AG04450 (cell line): ENCODE measurements around the gene DGUOK. TPM values are rescaled to one million over a fixed set of nuclear protein-coding genes. Genes with fewer than 3 reads are reported as not detected.
"Not testable (repeated sequence)": the region's sequence is repeated elsewhere in the genome, so short reads cannot be mapped to it uniquely, and the experiment has no call there.

ENCODE experiments used
- CTCF ChIA-PET: fragments of 300-600, 350-600 bp; formaldehyde crosslinking; extraction: SDS; loops from one replicate; lab custom pipeline; 2022; ENCODE audit warnings: antibody characterized with exemption, inconsistent platforms; lab: Charles Lee
- POLR2A ChIA-PET: fragments of 350-600 bp; formaldehyde crosslinking; extraction: SDS; loops from one replicate; lab custom pipeline; 2021; ENCODE audit warnings: antibody characterized with exemption, inconsistent platforms; lab: Yijun Ruan, JAX
- DNase-seq: peaks from one replicate; pipeline ENCODE4 v3.0.0-alpha.2; 2011; ENCODE audit warnings: low read depth, low spot score
- H3K27ac ChIP-seq: one replicate; pipeline ENCODE4 v1.5.1; 2012; ENCODE audit warnings: low read depth, low read length, control low read depth
- H3K27me3 ChIP-seq: one replicate; pipeline ENCODE4 v1.6.0; 2012; ENCODE audit warnings: low read length; ENCODE audit not compliant: control insufficient read depth, insufficient read depth
- H3K4me3 ChIP-seq: 2 replicates; pipeline ENCODE4 v1.5.1; 2011; ENCODE audit warnings: mild to moderate bottlenecking, low read depth, low read length, control low read depth
- H3K9me3 ChIP-seq: 2 replicates; pipeline ENCODE4 v1.5.1; 2012; ENCODE audit warnings: low read length; ENCODE audit not compliant: control insufficient read depth, insufficient read depth
- polyA plus RNA-seq: library from polyadenylated mRNA; depleted of rRNA; stranded (reverse); fragments of >200 nt; gene quantifications from 2 replicates; pipeline ENCODE4 v1.2.3, GENCODE V29; 2011
- TF ChIP-seq, protein P1 (sequence below): IDR thresholded peaks from 2 replicates; pipeline ENCODE4 v1.5.1; 2011; ENCODE audit warnings: low read depth, low read length, control low read depth, inconsistent platforms

DGUOK gene
- polyA plus RNA-seq, 1 experiment, result 101 TPM

DNA sequence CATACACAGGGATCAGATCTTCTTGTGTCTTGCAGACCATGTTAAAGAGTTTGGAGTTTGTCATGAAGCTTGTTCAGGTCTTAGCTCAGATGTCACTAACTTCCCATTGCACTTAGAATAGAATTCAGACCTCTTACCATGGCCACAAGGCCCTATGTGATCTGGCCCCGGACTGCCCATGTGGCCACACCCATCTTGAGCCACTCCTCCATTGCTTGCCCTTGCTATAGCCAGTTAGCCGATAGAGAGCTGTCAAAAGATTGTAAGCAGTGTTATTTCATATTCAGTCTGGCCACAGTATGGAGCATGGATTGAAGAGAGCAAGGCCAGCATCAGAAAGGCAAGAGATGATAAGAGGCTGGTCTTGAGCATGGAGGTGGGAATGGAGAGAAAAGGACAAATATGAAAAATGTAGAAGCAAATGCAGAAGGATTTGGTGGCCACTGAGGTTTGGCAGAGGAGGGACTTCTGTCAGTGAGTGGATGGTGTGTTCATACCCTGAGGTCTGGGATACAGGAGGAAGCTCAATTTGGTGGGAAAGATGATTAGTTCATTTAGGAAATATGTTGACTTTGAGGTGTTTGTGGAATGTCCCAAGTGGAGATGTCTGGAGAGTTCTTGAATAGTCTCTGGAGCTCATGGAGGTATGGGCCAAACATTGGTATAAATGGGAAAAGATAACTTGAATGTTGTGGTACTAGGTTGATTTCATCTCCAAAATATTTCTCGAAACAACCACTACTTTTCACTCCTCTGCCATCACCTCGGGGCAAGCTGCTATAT lies 10.6 kb downstream of the DGUOK start:
- Histone ChIP-seq H3K27me3 (no peaks in the 10 kb centered on the region), H3K9me3 (no peaks in the 10 kb centered on the region), H3K4me3 (no peak overlapping the region), H3K27ac (no peak overlapping the region)
- CTCF ChIA-PET, result interaction anchor here (0.6 to 1.4 kb wide), 3 partner anchors 110 to 183 kb away, joined by 3 to 4 read pairs (median 3); no protein-coding TSS in a partner anchor
- POLR2A ChIA-PET, result interaction anchor here (2.2 kb wide), 1 partner anchor 183 kb away, joined by 5 read pairs; no protein-coding TSS in a partner anchor
- TF ChIP-seq, protein P1, sequence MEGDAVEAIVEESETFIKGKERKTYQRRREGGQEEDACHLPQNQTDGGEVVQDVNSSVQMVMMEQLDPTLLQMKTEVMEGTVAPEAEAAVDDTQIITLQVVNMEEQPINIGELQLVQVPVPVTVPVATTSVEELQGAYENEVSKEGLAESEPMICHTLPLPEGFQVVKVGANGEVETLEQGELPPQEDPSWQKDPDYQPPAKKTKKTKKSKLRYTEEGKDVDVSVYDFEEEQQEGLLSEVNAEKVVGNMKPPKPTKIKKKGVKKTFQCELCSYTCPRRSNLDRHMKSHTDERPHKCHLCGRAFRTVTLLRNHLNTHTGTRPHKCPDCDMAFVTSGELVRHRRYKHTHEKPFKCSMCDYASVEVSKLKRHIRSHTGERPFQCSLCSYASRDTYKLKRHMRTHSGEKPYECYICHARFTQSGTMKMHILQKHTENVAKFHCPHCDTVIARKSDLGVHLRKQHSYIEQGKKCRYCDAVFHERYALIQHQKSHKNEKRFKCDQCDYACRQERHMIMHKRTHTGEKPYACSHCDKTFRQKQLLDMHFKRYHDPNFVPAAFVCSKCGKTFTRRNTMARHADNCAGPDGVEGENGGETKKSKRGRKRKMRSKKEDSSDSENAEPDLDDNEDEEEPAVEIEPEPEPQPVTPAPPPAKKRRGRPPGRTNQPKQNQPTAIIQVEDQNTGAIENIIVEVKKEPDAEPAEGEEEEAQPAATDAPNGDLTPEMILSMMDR, result no peak
- no peak for DNase-seq

DNA sequence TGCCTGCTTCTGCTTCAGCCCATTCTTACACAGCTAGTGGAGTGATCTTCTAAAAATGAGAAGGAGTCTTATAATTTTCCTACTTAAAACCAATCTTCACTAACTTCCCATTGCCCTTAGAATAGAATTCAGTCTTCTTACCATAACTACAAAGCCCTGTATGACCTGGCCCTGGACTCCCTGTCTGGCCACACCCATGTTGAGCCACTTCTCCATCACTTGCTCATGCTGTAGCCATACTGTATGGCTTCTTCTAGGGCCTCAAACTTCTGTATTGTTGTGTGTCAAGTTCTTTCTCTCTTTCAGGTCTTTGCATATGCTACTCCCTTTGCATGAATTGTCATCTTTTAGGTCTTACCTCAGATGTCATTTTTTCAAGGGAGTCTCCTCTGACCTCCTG lies 11.2 kb downstream of the DGUOK start:
- DNase-seq, result no peak
- no peak overlapping the region for H3K4me3 ChIP-seq
- no peaks in the 10 kb centered on the region for H3K9me3 ChIP-seq
- H3K27me3 ChIP-seq, result no peaks in the 10 kb centered on the region
- no peak overlapping the region for H3K27ac ChIP-seq
- TF ChIP-seq, protein P1, result no peak
- ChIA-PET CTCF (interaction anchor here (0.6 to 1.4 kb wide), 3 partner anchors 111 to 182 kb away, joined by 3 to 4 read pairs (median 3); no protein-coding TSS in a partner anchor), POLR2A (interaction anchor here (2.2 kb wide), 1 partner anchor 182 kb away, joined by 5 read pairs; no protein-coding TSS in a partner anchor)

DNA sequence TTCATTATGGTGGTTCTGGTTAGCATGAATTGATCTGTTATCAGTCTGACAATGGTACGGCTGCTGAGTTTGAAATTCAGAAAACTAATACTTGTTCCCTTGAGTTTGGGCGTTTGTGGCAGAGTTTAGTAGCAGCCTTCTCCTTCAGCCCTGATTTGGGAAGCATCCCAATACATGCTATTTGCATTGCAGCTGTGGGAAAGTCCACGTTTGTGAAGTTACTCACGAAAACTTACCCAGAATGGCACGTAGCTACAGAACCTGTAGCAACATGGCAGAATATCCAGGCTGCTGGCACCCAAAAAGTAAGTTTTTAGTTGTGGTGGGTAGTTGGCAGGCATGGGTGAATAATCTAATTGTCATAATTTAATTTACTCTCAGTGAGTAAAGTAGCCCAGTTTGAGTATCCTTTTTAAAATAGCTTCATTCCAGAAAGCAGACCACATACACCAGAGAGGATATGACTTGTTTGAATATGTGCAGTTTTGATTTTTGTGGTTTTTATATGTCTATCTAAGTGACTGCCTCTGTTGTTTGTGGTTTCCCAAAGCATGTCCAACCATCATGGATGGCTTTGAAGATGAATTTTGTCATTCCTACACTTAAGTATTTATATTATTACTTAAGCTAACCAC lies 12.2 kb downstream of the DGUOK start:
- Histone ChIP-seq H3K27ac (no peak overlapping the region), H3K9me3 (no peaks in the 10 kb centered on the region), H3K4me3 (no peak overlapping the region), H3K27me3 (no peaks in the 10 kb centered on the region)
- TF ChIP-seq, protein P1, result no peak
- ChIA-PET POLR2A (interaction anchor here (0.6 to 2.2 kb wide), 2 partner anchors 46 to 181 kb away, joined by 5 to 10 read pairs; partner anchors contain the start of gene ACTG2), CTCF (interaction anchor here (0.9 to 1.5 kb wide), 6 partner anchors 10 to 240 kb away, joined by 3 to 10 read pairs (median 4); partner anchors contain the start of gene MOB1A)
- peak; percentile 23 for DNase-seq

GRCh38 chr2:73939419-73939818 lies 12.7 kb downstream of the DGUOK start:
- POLR2A ChIA-PET, result interaction anchor here (0.6 kb wide), 1 partner anchor 47 kb away, joined by 10 read pairs; the partner anchor contains the start of gene ACTG2
- no peak for DNase-seq
- TF ChIP-seq, protein P1, result peak; percentile 20; the same call in 1 of the 2 replicates
- Histone ChIP-seq H3K9me3 (no peaks in the 10 kb centered on the region), H3K27me3 (no peaks in the 10 kb centered on the region), H3K4me3 (no peak overlapping the region), H3K27ac (peak overlapping the region; percentile 39)
- CTCF ChIA-PET, result interaction anchor here (0.9 to 1.5 kb wide), 6 partner anchors 9 to 239 kb away, joined by 3 to 10 read pairs (median 4); partner anchors contain the start of gene MOB1A

DNA sequence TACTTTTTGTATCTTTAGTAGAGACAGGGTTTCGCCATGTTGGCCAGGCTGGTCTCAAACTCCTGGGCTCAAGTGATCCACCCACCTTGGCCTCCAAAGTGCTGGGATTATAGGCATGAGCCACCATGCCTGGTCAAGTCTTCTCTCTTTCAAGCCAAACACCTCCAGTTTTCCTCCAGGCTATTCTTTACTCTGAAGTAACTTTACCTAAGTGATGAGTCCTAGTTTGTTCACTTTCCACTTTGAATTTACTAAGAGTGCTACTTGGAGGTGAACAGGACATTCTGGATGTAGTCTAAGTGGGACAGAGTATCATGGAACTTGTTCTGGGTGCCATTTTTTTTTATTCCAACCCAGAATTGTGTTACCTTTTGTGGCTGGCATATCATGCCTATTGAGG lies 13.4 kb downstream of the DGUOK start:
- H3K27me3 ChIP-seq, POLR2A ChIA-PET, CTCF ChIA-PET, H3K9me3 ChIP-seq, H3K4me3 ChIP-seq, H3K27ac ChIP-seq, DNase-seq: not testable (repeated sequence)
